HUES64 (cell line): Measurements from ENCODE around the gene ITGB4.

ENCODE experiments used
- H3K27ac ChIP-seq: 2 replicates; pipeline ENCODE4 v1.7.0; 2013; ENCODE audit warnings: low read depth, low read length, inconsistent platforms
- H3K27me3 ChIP-seq: 2 replicates; pipeline ENCODE4 v1.6.1; 2013; ENCODE audit warnings: mild to moderate bottlenecking, low read length; ENCODE audit not compliant: insufficient read depth
- H3K36me3 ChIP-seq: 2 replicates; pipeline ENCODE4 v1.6.1; 2013; ENCODE audit warnings: mild to moderate bottlenecking, low read length; ENCODE audit not compliant: insufficient read depth
- H3K4me1 ChIP-seq: 2 replicates; pipeline ENCODE4 v1.6.1; 2013; ENCODE audit warnings: mild to moderate bottlenecking, low read length, moderate library complexity; ENCODE audit not compliant: insufficient read depth
- H3K4me3 ChIP-seq: 2 replicates; pipeline ENCODE4 v1.5.1; 2013; ENCODE audit warnings: mild to moderate bottlenecking, low read length, moderate library complexity
- H3K9ac ChIP-seq: 2 replicates; pipeline ENCODE4 v1.6.1; 2013; ENCODE audit warnings: mild to moderate bottlenecking, low read depth, low read length
- H3K9me3 ChIP-seq: 2 replicates; pipeline ENCODE4 v1.6.1; 2013; ENCODE audit warnings: low read depth, low read length; ENCODE audit not compliant: insufficient read depth
- whole genome bisulfite sequencing: fragments of 150-250, 120-280 bp; methylation state at CpG from one replicate; pipeline ENCODE4 v1.1.7; 2013; ENCODE audit warnings: missing lambda C conversion rate; 5-methylcytosine and 5-hydroxymethylcytosine counted together

Gene ITGB4

GRCh38 chr17:75722542-75723095 lies 1.4 kb downstream of the ITGB4 start:
- no peaks in the 10 kb centered on the region for H3K4me1 ChIP-seq
- H3K36me3 ChIP-seq, result no peaks in the 10 kb centered on the region
- H3K9me3 ChIP-seq, result no peaks in the 10 kb centered on the region
- H3K9ac ChIP-seq, result no peak overlapping the region
- H3K27me3 ChIP-seq, result peaks cover 39% of the 10 kb centered on the region
- H3K4me3 ChIP-seq, result no peak overlapping the region
- no peak overlapping the region for H3K27ac ChIP-seq
- 94% methylated on average over 9 of the region's 9 CpGs for WGBS

- no peak overlapping the region for H3K9ac ChIP-seq
- H3K27me3 ChIP-seq, result peaks cover 37% of the 10 kb centered on the region
- no peaks in the 10 kb centered on the region for H3K4me1 ChIP-seq
- no peaks in the 10 kb centered on the region for H3K36me3 ChIP-seq
- H3K27ac ChIP-seq, result no peak overlapping the region
- no peak overlapping the region for H3K4me3 ChIP-seq
- 85% methylated on average over 18 of the region's 18 CpGs for WGBS
- H3K9me3 ChIP-seq, result no peaks in the 10 kb centered on the region
Observed at GRCh38 chr17:75723171-75723930, 2.1 kb downstream of the ITGB4 start.

- no peaks in the 10 kb centered on the region for H3K36me3 ChIP-seq
- H3K27me3 ChIP-seq, result peaks cover 29% of the 10 kb centered on the region
- H3K9ac ChIP-seq, result no peak overlapping the region
- H3K4me1 ChIP-seq, result no peaks in the 10 kb centered on the region
- WGBS, result 93% methylated on average over 23 of the region's 23 CpGs
- no peak overlapping the region for H3K4me3 ChIP-seq
- no peak overlapping the region for H3K27ac ChIP-seq
- no peaks in the 10 kb centered on the region for H3K9me3 ChIP-seq
Observed at GRCh38 chr17:75724016-75725003, 3.1 kb downstream of the ITGB4 start.

- Histone ChIP-seq H3K4me3 (no peak overlapping the region), H3K9me3 (no peaks in the 10 kb centered on the region), H3K36me3 (no peaks in the 10 kb centered on the region), H3K27me3 (peaks cover 17% of the 10 kb centered on the region), H3K27ac (no peak overlapping the region), H3K4me1 (no peaks in the 10 kb centered on the region), H3K9ac (no peak overlapping the region)
- WGBS, result 91% methylated on average over 7 of the region's 7 CpGs
Observed at GRCh38 chr17:75725504-75725903, 4.2 kb downstream of the ITGB4 start.

- Histone ChIP-seq H3K4me3 (no peak overlapping the region), H3K9ac (no peak overlapping the region), H3K36me3 (no peaks in the 10 kb centered on the region), H3K9me3 (no peaks in the 10 kb centered on the region), H3K4me1 (no peaks in the 10 kb centered on the region), H3K27me3 (no peaks in the 10 kb centered on the region), H3K27ac (no peak overlapping the region)
- 95% methylated on average over 18 of the region's 18 CpGs for whole genome bisulfite sequencing
Observed at GRCh38 chr17:75727391-75727790, 6.1 kb downstream of the ITGB4 start.

GRCh38 chr17:75729351-75729750 lies 8.1 kb downstream of the ITGB4 start:
- H3K4me1 ChIP-seq, result no peaks in the 10 kb centered on the region
- WGBS, result 93% methylated on average over 7 of the region's 7 CpGs

GRCh38 chr17:75730065-75730464 lies 8.8 kb downstream of the ITGB4 start:
- Histone ChIP-seq H3K4me1 (no peaks in the 10 kb centered on the region), H3K27me3 (no peaks in the 10 kb centered on the region), H3K9me3 (no peaks in the 10 kb centered on the region), H3K4me3 (no peak overlapping the region), H3K27ac (no peak overlapping the region), H3K9ac (no peak overlapping the region), H3K36me3 (no peaks in the 10 kb centered on the region)
- 95% methylated on average over 24 of the region's 24 CpGs for WGBS

More at GRCh38 chr17:75729351-75729750, 8.1 kb downstream of the ITGB4 start:
- Histone ChIP-seq H3K9ac (no peak overlapping the region), H3K27me3 (no peaks in the 10 kb centered on the region), H3K9me3 (no peaks in the 10 kb centered on the region), H3K4me3 (no peak overlapping the region), H3K27ac (no peak overlapping the region), H3K36me3 (no peaks in the 10 kb centered on the region)

GRCh38 chr17:75731086-75731715 lies 9.9 kb downstream of the ITGB4 start:
- WGBS, result 92% methylated on average over 26 of the region's 26 CpGs
- no peaks in the 10 kb centered on the region for H3K36me3 ChIP-seq
- H3K4me3 ChIP-seq, result no peak overlapping the region

GRCh38 chr17:75731716-75732498 lies 10.6 kb downstream of the ITGB4 start:
- Histone ChIP-seq H3K36me3 (no peaks in the 10 kb centered on the region), H3K27me3 (no peaks in the 10 kb centered on the region), H3K4me1 (no peaks in the 10 kb centered on the region), H3K9me3 (no peaks in the 10 kb centered on the region), H3K9ac (no peak overlapping the region), H3K27ac (no peak overlapping the region), H3K4me3 (no peak overlapping the region)
- 94% methylated on average over 31 of the region's 31 CpGs for WGBS

More at GRCh38 chr17:75731086-75731715, 9.9 kb downstream of the ITGB4 start:
- Histone ChIP-seq H3K9ac (no peak overlapping the region), H3K27me3 (no peaks in the 10 kb centered on the region), H3K27ac (no peak overlapping the region), H3K4me1 (no peaks in the 10 kb centered on the region), H3K9me3 (no peaks in the 10 kb centered on the region)

GRCh38 chr17:75733471-75733870 lies 12.2 kb downstream of the ITGB4 start:
- no peak overlapping the region for H3K4me3 ChIP-seq
- H3K27ac ChIP-seq, result no peak overlapping the region
- no peaks in the 10 kb centered on the region for H3K27me3 ChIP-seq
- no peaks in the 10 kb centered on the region for H3K36me3 ChIP-seq
- WGBS, result 93% methylated on average over 18 of the region's 18 CpGs
- no peaks in the 10 kb centered on the region for H3K4me1 ChIP-seq
- no peak overlapping the region for H3K9ac ChIP-seq
- no peaks in the 10 kb centered on the region for H3K9me3 ChIP-seq
